OCI-LY7 (cell line): ENCODE measurements around the gene IL2RA. TPM values are rescaled to one million over a fixed set of nuclear protein-coding genes. Genes with fewer than 3 reads are reported as not detected.
A peak's percentile ranks its signal among the peaks of the same experiment; 100 is the strongest.

ENCODE experiments used
- BruUV-seq: library from RNA; stranded (reverse); fragments of 400-500 nt; replicated peaks from 2 replicates; lab custom pipeline; 2021; lab: Mats Ljungman, UMichigan
- CTCF ChIA-PET: fragments of 300-600 bp; sonication (Branson Sonifier 250); formaldehyde crosslinking; loops from one replicate; lab custom pipeline; 2022; ENCODE audit warnings: antibody characterized with exemption; ENCODE audit not compliant: unreplicated experiment; lab: Charles Lee
- POLR2A ChIA-PET: fragments of 300-600 bp; sonication (Branson Sonifier 250); formaldehyde crosslinking; loops from one replicate; lab custom pipeline; 2022; ENCODE audit warnings: antibody characterized with exemption; lab: Charles Lee
- DNase-seq: peaks from one replicate; pipeline ENCODE4 v3.0.0-alpha.2; 2015; ENCODE audit warnings: low spot score
- H2AFZ ChIP-seq: fragments of 200-600 bp; sonication (generic), shearing (Covaris generic); 2 replicates; pipeline ENCODE4 v1.6.1; 2014; ENCODE audit warnings: mild to moderate bottlenecking, antibody characterized with exemption, low read length, moderate library complexity
- H3K27ac ChIP-seq: fragments of 200-600 bp; sonication (generic); 2 replicates; pipeline ENCODE4 v1.5.1; 2014; ENCODE audit warnings: mixed run types, low read depth, mild to moderate bottlenecking, moderate library complexity, low read length, inconsistent platforms; ENCODE audit not compliant: poor library complexity, severe bottlenecking
- H3K36me3 ChIP-seq: fragments of 200-600 bp; sonication (generic); 2 replicates; pipeline ENCODE4 v1.6.1; 2014; ENCODE audit warnings: mild to moderate bottlenecking, antibody characterized with exemption, low read length, moderate library complexity, mixed read lengths; ENCODE audit not compliant: insufficient read depth
- H3K4me1 ChIP-seq: fragments of 200-600 bp; sonication (generic); 2 replicates; pipeline ENCODE4 v1.5.1; 2014; ENCODE audit warnings: mild to moderate bottlenecking, low read length; ENCODE audit not compliant: insufficient read depth, poor library complexity, severe bottlenecking
- H3K4me2 ChIP-seq: fragments of 200-600 bp; sonication (generic); 2 replicates; pipeline ENCODE4 v1.6.1; 2014; ENCODE audit warnings: mild to moderate bottlenecking, low read length
- H3K4me3 ChIP-seq: fragments of 200-600 bp; sonication (generic); 2 replicates; pipeline ENCODE4 v1.5.1; 2014; ENCODE audit warnings: mild to moderate bottlenecking, low read depth, low read length; ENCODE audit not compliant: poor library complexity, severe bottlenecking
- H3K79me2 ChIP-seq: fragments of 200-600 bp; sonication (generic); 2 replicates; pipeline ENCODE4 v1.6.1; 2016; ENCODE audit warnings: low read depth, mild to moderate bottlenecking, low read length, moderate library complexity, mixed read lengths; ENCODE audit not compliant: insufficient read depth
- H3K9me2 ChIP-seq: fragments of 200-600 bp; sonication (generic); 2 replicates; pipeline ENCODE4 v1.6.1; 2016; ENCODE audit warnings: mild to moderate bottlenecking, low read length, mixed read lengths; ENCODE audit not compliant: insufficient read depth
- H3K9me3 ChIP-seq: fragments of 200-600 bp; sonication (generic); 2 replicates; pipeline ENCODE4 v1.6.1; 2014; ENCODE audit warnings: mild to moderate bottlenecking, mixed run types, low read length, mixed read lengths
- H4K20me1 ChIP-seq: fragments of 200-600 bp; sonication (generic); 2 replicates; pipeline ENCODE4 v1.6.1; 2014; ENCODE audit warnings: mild to moderate bottlenecking, antibody characterized with exemption, low read length, moderate library complexity, mixed read lengths; ENCODE audit not compliant: insufficient read depth
- CTCF ChIP-seq: fragments of 200-600 bp; sonication (generic); conservative IDR thresholded peaks from 2 replicates; pipeline ENCODE4 v1.5.1; 2014; ENCODE audit warnings: mild to moderate bottlenecking, antibody characterized with exemption, low read length, moderate library complexity, mixed read lengths
- EZH2phosphoT487 ChIP-seq: fragments of 200-600 bp; sonication (generic); IDR thresholded peaks from 2 replicates; pipeline ENCODE4 v1.6.1; 2018; ENCODE audit warnings: low read depth, borderline replicate concordance, mild to moderate bottlenecking, mixed run types, antibody characterized with exemption, low read length, moderate library complexity, mixed read lengths
- intact Hi-C: fragments of 100-400 bp; cut with micrococcal nuclease; formaldehyde crosslinking; loops from one replicate; pipeline ENCODE4 v1.10.0; 2022; ENCODE audit not compliant: unreplicated experiment
- total RNA-seq, 2 experiments: library from RNA; depleted of rRNA in 1 of 2; stranded (reverse); fragments of >200 nt in 1 of 2; shearing (Covaris generic) in 1 of 2; gene quantifications; 2 replicates each; pipeline ENCODE4 v1.2.3, GENCODE V29; 2014 to 2022

IL2RA gene
- total RNA-seq, 2 experiments from 2014 or later: 22.3 to 24.0 TPM

GRCh38 chr10:6013413-6014192 lies 48.6 kb downstream of the IL2RA start:
- H3K79me2 ChIP-seq: no peaks in the 10 kb centered on the region
- H4K20me1 ChIP-seq: no peaks in the 10 kb centered on the region
- peak overlapping the region; percentile 61 for H3K4me2 ChIP-seq
- H3K27ac ChIP-seq: peak overlapping the region; percentile 68
- peak overlapping the region; percentile 51; the same call in 1 of the 2 replicates for H2AFZ ChIP-seq
- no peak overlapping the region for H3K4me3 ChIP-seq
- TF ChIP-seq CTCF (no peak), EZH2phosphoT487 (no peak)
- POLR2A ChIA-PET: interaction anchor here (0.5 to 1.8 kb wide), 12 partner anchors 16 to 916 kb away, joined by 3 to 6 read pairs (median 4); partner anchors contain the start of gene PFKFB3
- intact Hi-C loops: loop anchor here (1.0 to 10.0 kb wide), 4 partner anchors 37 to 391 kb away; no protein-coding TSS in a partner anchor
- CTCF ChIA-PET: interaction anchor here (1.2 to 2.5 kb wide), 3 partner anchors 35 to 73 kb away, joined by 4 to 10 read pairs (median 4); no protein-coding TSS in a partner anchor
- peaks cover 16% of the 10 kb centered on the region for H3K36me3 ChIP-seq
- no peak for DNase-seq
- BruUV-seq: no TSS peak
- H3K9me3 ChIP-seq: no peaks in the 10 kb centered on the region
- H3K9me2 ChIP-seq: no peaks in the 10 kb centered on the region
- H3K4me1 ChIP-seq: peaks cover 16% of the 10 kb centered on the region

- peaks cover 16% of the 10 kb centered on the region for H3K4me1 ChIP-seq
- no peak overlapping the region for H3K27ac ChIP-seq
- no peak for TF ChIP-seq CTCF
- TF ChIP-seq EZH2phosphoT487: no peak
- peaks cover 9% of the 10 kb centered on the region for H3K36me3 ChIP-seq
- POLR2A ChIA-PET: interaction anchor here (1.0 kb wide), 1 partner anchor 54 kb away, joined by 4 read pairs; no protein-coding TSS in a partner anchor
- H3K4me2 ChIP-seq: no peak overlapping the region
- no TSS peak for BruUV-seq
- no peaks in the 10 kb centered on the region for H3K79me2 ChIP-seq
- peaks cover 3% of the 10 kb centered on the region; the same call in 1 of the 2 replicates for H3K9me3 ChIP-seq
- intact Hi-C loops: loop anchor here (5.0 to 10.0 kb wide), 2 partner anchors 150 to 392 kb away; no protein-coding TSS in a partner anchor
- H2AFZ ChIP-seq: no peak overlapping the region
- no peak for DNase-seq
- CTCF ChIA-PET: no interaction called here
- H3K9me2 ChIP-seq: no peaks in the 10 kb centered on the region
- no peak overlapping the region for H3K4me3 ChIP-seq
- H4K20me1 ChIP-seq: no peaks in the 10 kb centered on the region
Measured at GRCh38 chr10:6012121-6012905, 49.9 kb downstream of the IL2RA start.
